CD4-positive, alpha-beta T cell (primary cell): ENCODE results near the gene FAM204A. TPM values are rescaled to one million over a fixed set of nuclear protein-coding genes. Genes with fewer than 3 reads are reported as not detected.

Experiments
- ATAC-seq: fragments of 200-7000 bp; cut with Tn5 transposase; one replicate; pipeline ENCODE4 v1.10.0; 2022; ENCODE audit warnings: mild to moderate bottlenecking; ENCODE audit not compliant: poor library complexity
- CTCF ChIA-PET: fragments of 350-600 bp; sonication (Branson Sonifier 250); formaldehyde crosslinking; loops from one replicate; lab custom pipeline; 2021; ENCODE audit warnings: antibody characterized with exemption, inconsistent platforms; lab: Charles Lee
- POLR2A ChIA-PET: fragments of 350-600 bp; sonication (Branson Sonifier 250); formaldehyde crosslinking; loops from one replicate; lab custom pipeline; 2021; ENCODE audit warnings: antibody characterized with exemption, inconsistent platforms; lab: Charles Lee
- DNase-seq, 14 experiments: peaks; one replicate each; pipeline ENCODE4 v3.0.0-alpha.2; 2013 to 2020; ENCODE audit warnings: mixed read lengths in 2 of 14
- H3K27ac ChIP-seq, 2 donors: one replicate each; pipeline versions ENCODE4 v1.5.1 to v1.7.0; 2013; ENCODE audit warnings: low read length in 2 of 2, low read depth in 1 of 2, mild to moderate bottlenecking in 1 of 2
- H3K27me3 ChIP-seq, 2 experiments: 1 replicate in 1 of 2; 2 replicates in 1 of 2; pipeline versions ENCODE4 v1.6.1 to v1.7.0; 2013; ENCODE audit warnings: low read length in 2 of 2, control low read depth in 1 of 2, mild to moderate bottlenecking in 1 of 2, moderate library complexity in 1 of 2; ENCODE audit not compliant: insufficient read depth in 2 of 2, control insufficient read depth in 1 of 2
- H3K36me3 ChIP-seq: one replicate; pipeline ENCODE4 v1.6.1; 2013; ENCODE audit warnings: low read length, control low read depth; ENCODE audit not compliant: insufficient read depth
- H3K4me1 ChIP-seq: one replicate; pipeline ENCODE4 v1.6.1; 2013; ENCODE audit warnings: low read length, control low read depth; ENCODE audit not compliant: insufficient read depth
- H3K4me3 ChIP-seq: one replicate; pipeline ENCODE4 v1.5.1; 2013; ENCODE audit warnings: mild to moderate bottlenecking, low read length, moderate library complexity
- H3K9me3 ChIP-seq, 2 experiments: 1 replicate in 1 of 2; 2 replicates in 1 of 2; pipeline versions ENCODE4 v1.6.1 to v1.7.0; 2013; ENCODE audit warnings: low read length in 2 of 2, mild to moderate bottlenecking in 2 of 2, control low read depth in 1 of 2, moderate library complexity in 1 of 2; ENCODE audit not compliant: control insufficient read depth in 1 of 2, insufficient read depth in 1 of 2
- H3K27ac Mint-ChIP-seq: one replicate; pipeline ENCODE4 v1.8.0; 2020; ENCODE audit warnings: mixed read lengths
- H3K27me3 Mint-ChIP-seq: one replicate; pipeline ENCODE4 v1.8.0; 2021; ENCODE audit warnings: mixed read lengths
- H3K36me3 Mint-ChIP-seq: one replicate; pipeline ENCODE4 v1.8.0; 2021; ENCODE audit warnings: low read depth, mixed read lengths
- H3K4me1 Mint-ChIP-seq: one replicate; pipeline ENCODE4 v1.8.0; 2021; ENCODE audit warnings: low read depth, mixed read lengths
- H3K4me3 Mint-ChIP-seq: one replicate; pipeline ENCODE4 v1.8.0; 2020; ENCODE audit warnings: mild to moderate bottlenecking, mixed read lengths
- H3K9me3 Mint-ChIP-seq: one replicate; pipeline ENCODE4 v1.8.0; 2020; ENCODE audit warnings: mixed read lengths
- CTCF ChIP-seq: fragments of 200-600 bp; IDR thresholded peaks from one replicate; pipeline ENCODE4 v1.8.0; 2022; ENCODE audit warnings: antibody characterized with exemption, mild to moderate bottlenecking
- intact Hi-C, 2 experiments: fragments of 100-400 bp; cut with DNase I in 1 of 2; cut with micrococcal nuclease in 1 of 2; formaldehyde crosslinking; loops; one replicate each; pipeline versions ENCODE4 v1.15.1 to v1.9.0; 2023 to 2025; cut with DNase I, micrococcal nuclease
- total RNA-seq, 174 experiments: library from RNA in 2 of 174; stranded (reverse) in 2 of 174; gene quantifications; one replicate each; pipeline ENCODE4 v1.2.3 and lab custom pipeline; 2021 to 2026

The FAM204A gene
- total RNA-seq, 2 experiments from 2014 or later: 47.3 to 54.7 TPM

GRCh38 chr10:118324140-118324539 is 18.0 kb downstream of the FAM204A start:
- Histone ChIP-seq H3K4me3 (no peak overlapping the region), H3K27me3 (no peaks in the 10 kb centered on the region), H3K36me3 (peaks cover 69% of the 10 kb centered on the region), H3K9me3 (no peaks in the 10 kb centered on the region), H3K27ac (no peak overlapping the region), H3K4me1 (no peaks in the 10 kb centered on the region)
- TF ChIP-seq CTCF: no peak
- ChIA-PET POLR2A (no interaction called here), CTCF (no interaction called here)
- intact Hi-C loops: no loop called here
- ATAC-seq (no peak), DNase-seq (no peak)
- Mint-ChIP-seq H3K9me3 (no peaks in the 10 kb centered on the region), H3K4me1 (no peaks in the 10 kb centered on the region), H3K36me3 (peaks cover 87% of the 10 kb centered on the region), H3K4me3 (no peak overlapping the region), H3K27ac (no peak overlapping the region), H3K27me3 (no peaks in the 10 kb centered on the region)

- no peak for ATAC-seq
- intact Hi-C loops: no loop called here
- CTCF ChIA-PET: no interaction called here
These were observed 20.2 kb downstream of the FAM204A start for GRCh38 chr10:118321724-118322575.

GRCh38 chr10:118315629-118316028 is 26.5 kb downstream of the FAM204A start:
- DNase-seq (no peak), ATAC-seq (no peak)
- Mint-ChIP-seq H3K4me3 (no peak overlapping the region), H3K27me3 (no peaks in the 10 kb centered on the region), H3K9me3 (no peaks in the 10 kb centered on the region), H3K36me3 (peaks cover 54% of the 10 kb centered on the region), H3K27ac (no peak overlapping the region), H3K4me1 (no peaks in the 10 kb centered on the region)
- Histone ChIP-seq H3K27me3 (no peaks in the 10 kb centered on the region), H3K9me3 (no peaks in the 10 kb centered on the region), H3K4me3 (no peak overlapping the region), H3K4me1 (no peaks in the 10 kb centered on the region), H3K27ac (no peak overlapping the region), H3K36me3 (peaks cover 32% of the 10 kb centered on the region)
- intact Hi-C loops: no loop called here
- POLR2A ChIA-PET: no interaction called here
- CTCF ChIA-PET: interaction anchor here (1.9 kb wide), 1 partner anchor 11 kb away, joined by 7 read pairs; no protein-coding TSS in a partner anchor
- no peak for TF ChIP-seq CTCF

More at GRCh38 chr10:118321724-118322575, 20.2 kb downstream of the FAM204A start:
- Mint-ChIP-seq H3K4me3 (no peak overlapping the region), H3K27ac (no peak overlapping the region), H3K27me3 (no peaks in the 10 kb centered on the region), H3K4me1 (no peaks in the 10 kb centered on the region), H3K9me3 (no peaks in the 10 kb centered on the region), H3K36me3 (peaks cover 75% of the 10 kb centered on the region)
- DNase-seq: no peak
- POLR2A ChIA-PET: no interaction called here
- no peaks in the 10 kb centered on the region for H3K9me3 ChIP-seq
- no peaks in the 10 kb centered on the region for H3K27me3 ChIP-seq
- H3K4me3 ChIP-seq: no peak overlapping the region
- H3K36me3 ChIP-seq: peaks cover 57% of the 10 kb centered on the region
- H3K27ac ChIP-seq: no peak overlapping the region
- no peak for TF ChIP-seq CTCF
- no peaks in the 10 kb centered on the region for H3K4me1 ChIP-seq
